Measurements from ENCODE around the gene CLCN1. TPM values are rescaled to one million over a fixed set of nuclear protein-coding genes. Genes with fewer than 3 reads are reported as not detected.

The CLCN1 gene
- total RNA-seq, 1 experiment from 2014 or later, result 0.55 TPM

DNA sequence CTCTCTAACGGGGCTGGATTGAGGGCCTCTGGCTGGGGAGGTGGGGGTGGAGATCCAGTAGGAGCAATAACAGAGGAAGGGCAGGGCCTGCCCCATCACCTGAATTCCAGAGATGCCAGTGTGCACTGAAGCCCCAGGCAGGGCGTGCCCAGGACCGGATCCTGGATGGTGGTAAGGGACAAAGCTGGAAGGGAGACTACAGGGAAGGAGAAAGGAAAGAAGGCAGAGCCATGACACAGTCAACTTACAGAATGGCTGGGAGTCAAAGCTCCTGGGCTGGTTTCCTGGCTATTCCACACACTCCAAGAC lies 30.5 kb upstream of the CLCN1 start:
- Histone ChIP-seq H3K9ac (ENCODE audit: low read length) (peak overlapping the region; percentile 13; the same call in 1 of the 2 replicates), H3K9me2 (replicated peaks; ENCODE audit: low read length) (no peaks in the 10 kb centered on the region), H3K36me3 (ENCODE audit: low read depth, low read length) (peaks cover 3% of the 10 kb centered on the region; the same call in 1 of the 2 replicates), H3F3A (ENCODE audit: low read length, unreplicated experiment) (no peaks in the 10 kb centered on the region), H3K27me3 (ENCODE audit: low read length) (no peaks in the 10 kb centered on the region), H3K4me2 (ENCODE audit: low read length) (peak overlapping the region; percentile 69), H3K9me3 (ENCODE audit: low read length) (no peaks in the 10 kb centered on the region), H2AFZ (ENCODE audit: low read length) (peak overlapping the region; percentile 72), H3K4me1 (ENCODE audit: insufficient read depth, low read length) (peaks cover 42% of the 10 kb centered on the region), H3K27ac (ENCODE audit: low read length) (peak overlapping the region; percentile 71), H4K20me1 (ENCODE audit: low read length) (peaks cover 8% of the 10 kb centered on the region; the same call in 1 of the 2 replicates), H3K79me2 (ENCODE audit: low read length) (peaks cover 31% of the 10 kb centered on the region), H3K4me3 (ENCODE audit: low read length) (peak overlapping the region; percentile 33; the same call in 1 of the 2 replicates)
- CTCF ChIA-PET, result no interaction called here
- intact Hi-C loops (cut with micrococcal nuclease), result no loop called here
- TF ChIP-seq, protein P1, sequence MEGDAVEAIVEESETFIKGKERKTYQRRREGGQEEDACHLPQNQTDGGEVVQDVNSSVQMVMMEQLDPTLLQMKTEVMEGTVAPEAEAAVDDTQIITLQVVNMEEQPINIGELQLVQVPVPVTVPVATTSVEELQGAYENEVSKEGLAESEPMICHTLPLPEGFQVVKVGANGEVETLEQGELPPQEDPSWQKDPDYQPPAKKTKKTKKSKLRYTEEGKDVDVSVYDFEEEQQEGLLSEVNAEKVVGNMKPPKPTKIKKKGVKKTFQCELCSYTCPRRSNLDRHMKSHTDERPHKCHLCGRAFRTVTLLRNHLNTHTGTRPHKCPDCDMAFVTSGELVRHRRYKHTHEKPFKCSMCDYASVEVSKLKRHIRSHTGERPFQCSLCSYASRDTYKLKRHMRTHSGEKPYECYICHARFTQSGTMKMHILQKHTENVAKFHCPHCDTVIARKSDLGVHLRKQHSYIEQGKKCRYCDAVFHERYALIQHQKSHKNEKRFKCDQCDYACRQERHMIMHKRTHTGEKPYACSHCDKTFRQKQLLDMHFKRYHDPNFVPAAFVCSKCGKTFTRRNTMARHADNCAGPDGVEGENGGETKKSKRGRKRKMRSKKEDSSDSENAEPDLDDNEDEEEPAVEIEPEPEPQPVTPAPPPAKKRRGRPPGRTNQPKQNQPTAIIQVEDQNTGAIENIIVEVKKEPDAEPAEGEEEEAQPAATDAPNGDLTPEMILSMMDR (conservative IDR thresholded peaks at IDR 0.05; ENCODE audit: low read depth, low read length), result no peak
- TF ChIP-seq EZH2 (IDR thresholded peaks at IDR 0.05; ENCODE audit: low read length, unreplicated experiment), result no peak
- no peak for TF ChIP-seq EZH2phosphoT487 (IDR thresholded peaks at IDR 0.05; ENCODE audit: borderline replicate concordance, low read length)
- POLR2A ChIA-PET (ENCODE audit: unreplicated experiment), result interaction anchor here (0.6 kb wide), 1 partner anchor 40 kb away, joined by 4 read pairs; no protein-coding TSS in a partner anchor
- no TSS peak for BruUV-seq (replicated peaks)
- DNase-seq (peak; percentile 90), ATAC-seq (peak; percentile 76)

DNA sequence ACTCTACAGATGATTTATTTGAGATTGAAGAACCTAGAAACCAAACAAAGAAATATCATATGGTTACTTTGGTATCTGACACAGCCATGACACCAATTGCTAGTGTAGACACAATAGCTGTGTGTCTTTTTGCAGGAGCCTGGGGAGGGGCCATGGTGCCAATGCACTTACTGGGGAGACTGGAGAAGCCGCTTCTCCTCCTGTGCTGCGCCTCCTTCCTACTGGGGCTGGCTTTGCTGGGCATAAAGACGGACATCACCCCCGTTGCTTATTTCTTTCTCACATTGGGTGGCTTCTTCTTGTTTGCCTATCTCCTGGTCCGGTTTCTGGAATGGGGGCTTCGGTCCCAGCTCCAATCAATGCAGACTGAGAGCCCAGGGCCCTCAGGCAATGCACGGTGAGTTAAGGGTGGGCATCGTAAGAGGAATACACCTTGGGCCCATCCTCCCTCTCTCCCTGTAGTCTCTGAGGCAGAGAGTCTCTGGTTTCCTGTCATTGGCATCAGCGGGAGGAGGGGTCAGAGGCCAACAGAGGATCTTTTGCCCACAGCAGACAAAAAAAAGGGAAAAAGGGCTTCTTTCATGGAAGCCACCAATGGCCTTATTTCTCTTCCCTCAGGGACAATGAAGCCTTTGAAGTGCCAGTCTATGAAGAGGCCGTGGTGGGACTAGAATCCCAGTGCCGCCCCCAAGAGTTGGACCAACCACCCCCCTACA lies 29.9 kb upstream of the CLCN1 start:
- intact Hi-C loops (cut with micrococcal nuclease), result no loop called here
- ChIA-PET POLR2A (ENCODE audit: unreplicated experiment) (interaction anchor here (0.6 kb wide), 1 partner anchor 41 kb away, joined by 4 read pairs; no protein-coding TSS in a partner anchor), CTCF (no interaction called here)
- H3K27me3 ChIP-seq (ENCODE audit: low read length), result no peaks in the 10 kb centered on the region
- ATAC-seq (no peak), DNase-seq (no peak)
- peak overlapping the region; percentile 72 for H2AFZ ChIP-seq (ENCODE audit: low read length)
- peaks cover 36% of the 10 kb centered on the region for H3K79me2 ChIP-seq (ENCODE audit: low read length)
- TF ChIP-seq EZH2 (IDR thresholded peaks at IDR 0.05; ENCODE audit: low read length, unreplicated experiment), result no peak
- TF ChIP-seq, protein P1 (conservative IDR thresholded peaks at IDR 0.05; ENCODE audit: low read depth, low read length), result no peak
- peak overlapping the region; percentile 69 for H3K4me2 ChIP-seq (ENCODE audit: low read length)
- H3K36me3 ChIP-seq (ENCODE audit: low read depth, low read length), result peaks cover 8% of the 10 kb centered on the region; the same call in 1 of the 2 replicates
- peaks cover 44% of the 10 kb centered on the region for H3K4me1 ChIP-seq (ENCODE audit: insufficient read depth, low read length)
- no peaks in the 10 kb centered on the region for H3K9me2 ChIP-seq (replicated peaks; ENCODE audit: low read length)
- TSS peak; percentile 5 for BruUV-seq (replicated peaks)
- H3K27ac ChIP-seq (ENCODE audit: low read length), result peak overlapping the region; percentile 71
- H3F3A ChIP-seq (ENCODE audit: low read length, unreplicated experiment), result no peaks in the 10 kb centered on the region
- H3K9ac ChIP-seq (ENCODE audit: low read length), result 0 out of 2 replicates have a peak overlapping the region, but pooled peaks have one; percentile 13
- H3K9me3 ChIP-seq (ENCODE audit: low read length), result no peaks in the 10 kb centered on the region
- H3K4me3 ChIP-seq (ENCODE audit: low read length), result no peak overlapping the region
- H4K20me1 ChIP-seq (ENCODE audit: low read length), result peaks cover 12% of the 10 kb centered on the region; the same call in 1 of the 2 replicates

DNA sequence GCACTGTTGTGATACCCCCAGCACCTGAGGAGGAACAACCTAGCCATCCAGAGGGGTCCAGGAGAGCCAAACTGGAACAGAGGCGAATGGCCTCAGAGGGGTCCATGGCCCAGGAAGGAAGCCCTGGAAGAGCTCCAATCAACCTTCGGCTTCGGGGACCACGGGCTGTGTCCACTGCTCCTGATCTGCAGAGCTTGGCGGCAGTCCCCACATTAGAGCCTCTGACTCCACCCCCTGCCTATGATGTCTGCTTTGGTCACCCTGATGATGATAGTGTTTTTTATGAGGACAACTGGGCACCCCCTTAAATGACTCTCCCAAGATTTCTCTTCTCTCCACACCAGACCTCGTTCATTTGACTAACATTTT lies 29.4 kb upstream of the CLCN1 start:
- CTCF ChIA-PET, result no interaction called here
- H3K4me3 ChIP-seq (ENCODE audit: low read length), result no peak overlapping the region

More for the DNA sequence above, 29.4 kb upstream of the CLCN1 start:
- ATAC-seq (no peak), DNase-seq (no peak)
- POLR2A ChIA-PET (ENCODE audit: unreplicated experiment), result no interaction called here
- no peak overlapping the region for H3K9ac ChIP-seq (ENCODE audit: low read length)
- peaks cover 42% of the 10 kb centered on the region for H3K79me2 ChIP-seq (ENCODE audit: low read length)
- no peaks in the 10 kb centered on the region for H3K9me2 ChIP-seq (replicated peaks; ENCODE audit: low read length)
- H3F3A ChIP-seq (ENCODE audit: low read length, unreplicated experiment), result no peaks in the 10 kb centered on the region
- no peaks in the 10 kb centered on the region for H3K27me3 ChIP-seq (ENCODE audit: low read length)
- H4K20me1 ChIP-seq (ENCODE audit: low read length), result peaks cover 18% of the 10 kb centered on the region; the same call in 1 of the 2 replicates
- no peak overlapping the region for H3K27ac ChIP-seq (ENCODE audit: low read length)
- intact Hi-C loops (cut with micrococcal nuclease), result no loop called here
- H2AFZ ChIP-seq (ENCODE audit: low read length), result no peak overlapping the region
- H3K4me2 ChIP-seq (ENCODE audit: low read length), result no peak overlapping the region
- no peak for TF ChIP-seq EZH2phosphoT487 (IDR thresholded peaks at IDR 0.05; ENCODE audit: borderline replicate concordance, low read length)
- TF ChIP-seq, protein P1 (conservative IDR thresholded peaks at IDR 0.05; ENCODE audit: low read depth, low read length), result no peak
- no peak for TF ChIP-seq EZH2 (IDR thresholded peaks at IDR 0.05; ENCODE audit: low read length, unreplicated experiment)
- H3K36me3 ChIP-seq (ENCODE audit: low read depth, low read length), result peaks cover 13% of the 10 kb centered on the region; the same call in 1 of the 2 replicates
- BruUV-seq (replicated peaks), result no TSS peak
- H3K9me3 ChIP-seq (ENCODE audit: low read length), result no peaks in the 10 kb centered on the region
- H3K4me1 ChIP-seq (ENCODE audit: insufficient read depth, low read length), result peaks cover 47% of the 10 kb centered on the region
